Kidney (tissue), 14 donors: ENCODE results near the gene LRRC37B. TPM values are rescaled to one million over a fixed set of nuclear protein-coding genes. Genes with fewer than 3 reads are reported as not detected.
"Not testable (repeated sequence)": the region's sequence is repeated elsewhere in the genome, so short reads cannot be mapped to it uniquely, and the experiment has no call there.

Experiments
- DNase-seq, 5 donors: peaks; one replicate each; pipeline ENCODE4 v3.0.0-alpha.2; 2013 to 2020
- FAIRE-seq: peaks from 2 replicates; lab custom pipeline; 2012; peaks lifted over from hg19 to GRCh38; lab: Jason Lieb, UNC
- H3K27ac ChIP-seq, 2 donors: one replicate each; pipeline ENCODE4 v1.7.0; 2013; ENCODE audit warnings: low read depth in 2 of 2, low read length in 2 of 2, inconsistent platforms in 1 of 2
- H3K27me3 ChIP-seq: one replicate; pipeline ENCODE4 v1.7.1; 2013; ENCODE audit warnings: low read length, inconsistent platforms; ENCODE audit not compliant: control insufficient read depth, insufficient read depth
- H3K36me3 ChIP-seq, 3 donors: one replicate each; pipeline versions ENCODE4 v1.7.0 to v1.7.1; 2013; ENCODE audit warnings: low read length in 3 of 3, control low read depth in 1 of 3, inconsistent platforms in 1 of 3; ENCODE audit not compliant: insufficient read depth in 3 of 3, control insufficient read depth in 2 of 3
- H3K4me1 ChIP-seq, 3 donors: one replicate each; pipeline versions ENCODE4 v1.7.0 to v1.7.1; 2013; ENCODE audit warnings: low read length in 3 of 3, inconsistent platforms in 1 of 3, low read depth in 1 of 3; ENCODE audit not compliant: control insufficient read depth in 2 of 3, insufficient read depth in 2 of 3
- H3K4me3 ChIP-seq, 3 donors: one replicate each; pipeline versions ENCODE4 v1.7.0 to v1.8.1; 2013; ENCODE audit warnings: low read length in 3 of 3, control low read depth in 1 of 3, inconsistent platforms in 1 of 3
- H3K9ac ChIP-seq, 3 donors: one replicate each; pipeline versions ENCODE4 v1.7.0 to v1.7.1; 2013; ENCODE audit warnings: low read length in 3 of 3, control low read depth in 1 of 3, inconsistent platforms in 1 of 3
- H3K9me3 ChIP-seq, 3 donors: one replicate each; pipeline versions ENCODE4 v1.7.0 to v1.7.1; 2013; ENCODE audit warnings: low read length in 3 of 3, control low read depth in 1 of 3, inconsistent platforms in 1 of 3; ENCODE audit not compliant: control insufficient read depth in 2 of 3, insufficient read depth in 1 of 3
- intact Hi-C: fragments of 100-400 bp; cut with DNase I; formaldehyde crosslinking; loops from one replicate; pipeline ENCODE4 v1.11.1; 2022
- polyA plus RNA-seq: library from polyadenylated mRNA; stranded (reverse); fragments of 350-450 nt; fragmentation: Illumina TruSeq; extraction: RNeasy Lipid Tissue Mini Kit (QIAGEN cat#74804); gene quantifications from one replicate; pipeline ENCODE4 v1.2.3, GENCODE V29; 2014; ENCODE audit warnings: low read depth, low replicate concordance; ENCODE audit not compliant: insufficient read depth
- total RNA-seq: library from RNA; stranded (reverse); fragmentation: NEBNext Ultra II Directional; extraction: Animal tissue kit (Norgen Biotek cat#: 25700); gene quantifications from one replicate; pipeline ENCODE4 v1.2.1, GENCODE V29; 2021
- TF ChIP-seq, protein P1 (sequence below): IDR thresholded peaks from 3 replicates; pipeline ENCODE4 v1.5.1; 2012; ENCODE audit warnings: mild to moderate bottlenecking, moderate library complexity, borderline replicate concordance; ENCODE audit not compliant: insufficient read depth; ENCODE audit errors: extremely low read depth
- donor health status: control.
- donor health status: control.
- donor health status: control.
- donor health status: control.
- donor health status: control.
- donor health status: DM: yes; HTN: yes; CAD: no.
- donor health status: Normal renal cell carcinoma (clear cell type).

The LRRC37B gene
- total and polyA plus RNA-seq, 2 donors from 2014 or later, result 6.1 to 13.8 TPM

DNA sequence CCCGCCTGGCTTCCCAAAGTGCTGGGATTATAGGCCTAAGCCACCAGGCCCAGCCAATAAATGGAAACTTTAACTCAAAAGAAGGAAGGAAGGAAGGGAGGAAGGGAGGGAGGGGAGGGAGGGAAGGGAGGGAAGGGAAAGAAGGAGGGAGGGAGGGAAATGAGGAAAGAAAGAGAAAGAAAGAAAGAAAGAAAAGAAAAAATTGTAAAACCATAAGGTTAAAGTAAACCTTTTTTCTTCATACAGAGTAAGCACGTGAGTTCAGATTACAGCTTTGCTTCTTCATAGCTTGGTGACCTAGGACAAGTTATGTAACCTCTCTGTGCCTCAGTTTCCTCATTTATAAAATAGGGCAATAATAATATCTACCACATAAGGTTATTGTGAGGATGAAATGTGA is 26.0 kb downstream of the LRRC37B start:
- no peak overlapping the region for H3K27ac ChIP-seq
- H3K4me1 ChIP-seq, result no peaks in the 10 kb centered on the region
- TF ChIP-seq, protein P1, sequence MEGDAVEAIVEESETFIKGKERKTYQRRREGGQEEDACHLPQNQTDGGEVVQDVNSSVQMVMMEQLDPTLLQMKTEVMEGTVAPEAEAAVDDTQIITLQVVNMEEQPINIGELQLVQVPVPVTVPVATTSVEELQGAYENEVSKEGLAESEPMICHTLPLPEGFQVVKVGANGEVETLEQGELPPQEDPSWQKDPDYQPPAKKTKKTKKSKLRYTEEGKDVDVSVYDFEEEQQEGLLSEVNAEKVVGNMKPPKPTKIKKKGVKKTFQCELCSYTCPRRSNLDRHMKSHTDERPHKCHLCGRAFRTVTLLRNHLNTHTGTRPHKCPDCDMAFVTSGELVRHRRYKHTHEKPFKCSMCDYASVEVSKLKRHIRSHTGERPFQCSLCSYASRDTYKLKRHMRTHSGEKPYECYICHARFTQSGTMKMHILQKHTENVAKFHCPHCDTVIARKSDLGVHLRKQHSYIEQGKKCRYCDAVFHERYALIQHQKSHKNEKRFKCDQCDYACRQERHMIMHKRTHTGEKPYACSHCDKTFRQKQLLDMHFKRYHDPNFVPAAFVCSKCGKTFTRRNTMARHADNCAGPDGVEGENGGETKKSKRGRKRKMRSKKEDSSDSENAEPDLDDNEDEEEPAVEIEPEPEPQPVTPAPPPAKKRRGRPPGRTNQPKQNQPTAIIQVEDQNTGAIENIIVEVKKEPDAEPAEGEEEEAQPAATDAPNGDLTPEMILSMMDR, result no peak
- peaks cover 0 to 2% (median 0%) of the 10 kb centered on the region in 3 donors for H3K36me3 ChIP-seq
- intact Hi-C loops, result no loop called here
- FAIRE-seq (no peak), DNase-seq (no peak)
- H3K9ac ChIP-seq, result no peak overlapping the region
- no peaks in the 10 kb centered on the region for H3K9me3 ChIP-seq
- no peak overlapping the region for H3K4me3 ChIP-seq
- H3K27me3 ChIP-seq, result no peaks in the 10 kb centered on the region

DNA sequence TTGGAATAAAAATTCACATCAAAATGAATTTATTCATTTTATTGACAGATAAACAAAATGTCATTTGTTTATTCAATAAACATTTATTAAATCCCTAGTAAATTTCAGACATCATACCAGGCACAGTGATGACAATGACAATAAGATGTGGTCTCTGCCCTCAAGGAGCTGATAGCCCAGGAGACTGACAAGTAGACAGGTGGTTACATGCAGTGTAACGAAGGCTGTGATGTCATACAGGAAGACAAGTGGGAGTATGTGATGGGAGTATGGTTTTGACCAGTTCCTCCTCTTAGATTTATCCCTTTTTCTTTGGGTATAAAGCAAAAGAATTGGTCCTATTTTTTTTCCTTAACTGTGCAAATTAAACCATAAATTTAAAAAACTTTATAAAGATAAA is 26.6 kb downstream of the LRRC37B start:
- DNase-seq, intact Hi-C loops, H3K4me3 ChIP-seq, FAIRE-seq, H3K27ac ChIP-seq, H3K27me3 ChIP-seq, H3K36me3 ChIP-seq, H3K9ac ChIP-seq, H3K9me3 ChIP-seq, H3K4me1 ChIP-seq: not testable (repeated sequence)

DNA sequence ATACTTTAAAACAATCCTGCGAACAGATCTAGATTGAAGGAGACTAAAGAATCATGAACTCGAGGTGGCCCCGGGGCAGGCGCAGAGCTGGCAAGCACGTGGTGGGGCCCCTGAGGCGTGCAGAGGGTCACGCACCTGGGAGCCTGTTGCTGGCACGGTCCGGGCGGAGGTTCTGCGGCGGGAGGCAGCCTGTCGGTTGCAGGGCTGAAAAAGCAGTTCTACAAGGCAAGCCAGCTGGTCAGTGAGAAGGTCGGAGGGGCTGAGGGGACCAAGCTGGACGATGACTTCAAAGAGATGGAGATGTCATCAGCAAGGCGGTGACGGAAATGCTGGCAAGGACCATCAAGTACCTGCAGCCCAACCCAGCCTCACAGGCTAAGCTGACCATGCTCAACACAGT is 33.1 kb downstream of the LRRC37B start:
- H3K9ac ChIP-seq, H3K27ac ChIP-seq, H3K27me3 ChIP-seq, H3K4me1 ChIP-seq, H3K4me3 ChIP-seq, intact Hi-C loops, H3K9me3 ChIP-seq, DNase-seq, H3K36me3 ChIP-seq, FAIRE-seq: not testable (repeated sequence)

DNA sequence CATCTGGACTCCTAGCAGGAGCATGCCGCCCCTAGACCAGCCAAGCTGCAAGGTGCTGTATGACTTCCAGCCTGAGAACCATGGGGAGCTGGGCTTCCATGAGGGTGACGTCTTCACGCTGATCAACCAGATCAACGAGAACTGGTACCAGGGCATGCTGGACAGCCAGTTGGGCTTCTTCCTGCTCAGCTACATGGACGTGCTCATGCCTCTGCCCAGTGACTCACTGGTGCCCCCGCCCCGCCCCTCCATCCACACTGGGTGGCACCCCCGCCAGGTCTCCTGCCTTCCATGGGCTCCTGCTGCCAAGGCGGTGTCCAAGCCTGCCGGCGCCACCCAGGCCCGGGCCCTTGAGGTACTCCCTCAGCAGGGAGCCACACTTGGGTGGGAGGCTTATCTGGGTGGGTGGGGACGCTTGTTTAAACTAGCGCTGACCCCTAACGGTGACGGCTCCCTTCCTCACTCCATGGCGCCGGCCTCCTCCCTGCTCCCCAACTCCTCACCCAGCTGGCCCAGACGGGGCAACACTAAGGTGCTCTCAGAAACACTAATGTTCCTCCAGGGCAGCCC is 34.2 kb downstream of the LRRC37B start:
- not testable (repeated sequence) for FAIRE-seq, H3K36me3 ChIP-seq, DNase-seq

DNA sequence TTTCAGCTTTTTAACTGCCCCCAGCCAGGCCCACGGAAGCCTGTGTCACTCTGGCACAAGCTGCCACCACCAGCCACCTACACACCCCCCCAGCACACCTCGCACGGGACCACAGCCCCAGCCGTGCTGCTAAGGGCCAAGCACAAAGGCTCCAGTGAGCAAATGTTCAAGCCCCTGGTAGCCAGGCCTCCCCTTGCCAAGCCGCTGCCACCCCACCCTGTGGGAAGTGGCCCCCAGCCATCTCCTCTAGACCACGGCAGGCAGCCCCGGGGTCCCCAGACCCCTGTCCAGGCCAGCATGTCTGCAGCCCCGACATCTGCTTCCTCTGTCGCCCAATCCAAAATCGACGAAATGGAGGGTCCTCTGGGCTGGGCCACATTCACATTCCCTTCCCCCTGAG is 35.1 kb downstream of the LRRC37B start:
- H3K27me3 ChIP-seq, H3K4me3 ChIP-seq, H3K36me3 ChIP-seq, intact Hi-C loops, FAIRE-seq, DNase-seq, H3K27ac ChIP-seq, H3K9me3 ChIP-seq, H3K4me1 ChIP-seq, H3K9ac ChIP-seq: not testable (repeated sequence)

More for the DNA sequence above, 34.2 kb downstream of the LRRC37B start:
- intact Hi-C loops, H3K9ac ChIP-seq, H3K4me1 ChIP-seq, H3K9me3 ChIP-seq, H3K27ac ChIP-seq, H3K27me3 ChIP-seq, H3K4me3 ChIP-seq: not testable (repeated sequence)

DNA sequence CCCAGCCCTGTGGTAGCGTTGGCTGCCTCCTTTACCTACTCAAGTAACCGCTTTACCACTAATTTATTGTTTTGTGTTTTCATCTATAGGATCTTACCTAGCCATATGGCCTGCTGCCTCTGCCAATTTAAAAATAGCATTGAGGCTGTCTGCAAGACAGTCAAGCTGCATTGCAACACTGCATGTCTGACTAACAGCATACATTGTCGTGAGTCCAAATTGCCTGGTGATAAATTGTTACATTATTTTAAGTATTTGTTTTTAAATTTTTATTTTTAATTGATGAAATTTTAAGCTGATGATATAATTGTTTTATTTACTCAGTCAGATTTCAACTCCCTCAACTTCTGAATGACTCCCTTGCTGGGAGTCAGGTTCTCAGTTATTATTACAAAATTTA is 38.4 kb downstream of the LRRC37B start:
- H3K4me3 ChIP-seq, H3K27ac ChIP-seq, DNase-seq, H3K9me3 ChIP-seq, H3K9ac ChIP-seq, H3K27me3 ChIP-seq, H3K36me3 ChIP-seq, H3K4me1 ChIP-seq, intact Hi-C loops, FAIRE-seq: not testable (repeated sequence)

DNA sequence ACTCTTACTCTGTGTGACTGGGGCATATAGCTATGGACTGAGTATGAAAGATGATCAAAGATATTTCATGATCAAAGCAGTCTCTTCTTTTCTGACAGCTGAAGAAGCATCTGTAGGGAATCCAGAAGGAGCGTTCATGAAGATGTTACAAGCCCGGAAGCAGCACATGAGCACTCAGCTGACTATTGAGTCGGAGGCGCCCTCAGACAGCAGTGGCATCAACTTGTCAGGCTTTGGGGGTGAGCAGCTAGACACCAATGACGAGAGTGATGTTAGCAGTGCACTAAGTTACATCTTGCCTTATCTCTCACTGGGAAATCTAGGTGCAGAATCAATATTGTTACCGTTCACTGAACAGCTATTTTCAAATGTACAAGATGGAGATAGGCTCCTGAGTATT is 40.5 kb downstream of the LRRC37B start:
- H3K4me3 ChIP-seq, H3K27me3 ChIP-seq, H3K27ac ChIP-seq, FAIRE-seq, H3K4me1 ChIP-seq, H3K9me3 ChIP-seq, H3K36me3 ChIP-seq, H3K9ac ChIP-seq, intact Hi-C loops, DNase-seq: not testable (repeated sequence)

DNA sequence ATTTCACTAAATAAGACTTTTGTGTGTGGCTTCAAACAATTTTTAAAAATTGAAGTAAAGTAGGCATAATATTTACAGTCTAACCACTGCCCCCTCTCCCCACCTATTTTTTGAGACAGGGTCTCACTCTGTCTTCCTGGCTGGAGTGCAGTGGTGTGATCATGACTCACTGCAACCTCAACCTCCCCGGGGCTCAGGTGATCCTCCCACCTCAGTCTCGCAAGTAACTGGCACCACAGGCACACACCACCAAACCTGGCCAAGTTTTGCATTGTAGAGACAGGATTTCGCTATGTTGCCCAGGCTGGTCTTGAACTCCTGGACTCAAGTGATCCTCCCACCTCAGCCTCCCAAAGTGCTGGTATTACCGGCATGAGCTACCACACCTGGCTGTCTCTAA is 47.8 kb downstream of the LRRC37B start:
- H3K27ac ChIP-seq, H3K4me1 ChIP-seq, DNase-seq, intact Hi-C loops, FAIRE-seq, H3K36me3 ChIP-seq, H3K9ac ChIP-seq, H3K27me3 ChIP-seq, H3K4me3 ChIP-seq, H3K9me3 ChIP-seq: not testable (repeated sequence)
